Hepatocyte (in vitro differentiated cells): ENCODE data around the gene ANKRD55. TPM values are rescaled to one million over a fixed set of nuclear protein-coding genes. Genes with fewer than 3 reads are reported as not detected.

ENCODE experiments used
- DNase-seq: peaks from one replicate; pipeline ENCODE4 v3.0.0-alpha.2; 2016; ENCODE audit warnings: low spot score
- H2AFZ ChIP-seq: fragments of 200-600 bp; sonication (generic); 2 replicates; pipeline ENCODE4 v1.6.0; 2016; ENCODE audit warnings: antibody characterized with exemption, mild to moderate bottlenecking
- H3K27ac ChIP-seq: fragments of 200-600 bp; sonication (generic); 2 replicates; pipeline ENCODE4 v1.5.1; 2016; ENCODE audit warnings: mild to moderate bottlenecking
- H3K27me3 ChIP-seq: fragments of 200-600 bp; sonication (generic); 2 replicates; pipeline ENCODE4 v1.6.1; 2016
- H3K36me3 ChIP-seq: fragments of 200-600 bp; sonication (generic); replicated peaks from 2 replicates; pipeline ENCODE4 v1.5.1; 2016; ENCODE audit warnings: low read depth; ENCODE audit not compliant: insufficient read depth
- H3K4me1 ChIP-seq: fragments of 200-600 bp; sonication (generic); 2 replicates; pipeline ENCODE4 v1.5.1; 2016; ENCODE audit warnings: mild to moderate bottlenecking, moderate library complexity; ENCODE audit not compliant: insufficient read depth
- H3K4me2 ChIP-seq: fragments of 200-600 bp; sonication (generic); 2 replicates; pipeline ENCODE4 v1.6.0; 2016
- H3K4me3 ChIP-seq: fragments of 200-600 bp; sonication (generic); 2 replicates; pipeline ENCODE4 v1.5.1; 2016; ENCODE audit warnings: mild to moderate bottlenecking
- H3K79me2 ChIP-seq: fragments of 200-600 bp; sonication (generic); 2 replicates; pipeline ENCODE4 v1.6.0; 2017; ENCODE audit warnings: mild to moderate bottlenecking
- H3K9me2 ChIP-seq: fragments of 200-600 bp; sonication (generic); replicated peaks from 2 replicates; pipeline ENCODE4 v1.6.0; 2017; ENCODE audit warnings: mild to moderate bottlenecking; ENCODE audit not compliant: insufficient read depth
- H3K9me3 ChIP-seq: fragments of 200-600 bp; sonication (generic); 2 replicates; pipeline ENCODE4 v1.5.1; 2016; ENCODE audit warnings: low read depth, mild to moderate bottlenecking
- H4K20me1 ChIP-seq: fragments of 200-600 bp; sonication (generic); 2 replicates; pipeline ENCODE4 v1.6.0; 2016; ENCODE audit warnings: mild to moderate bottlenecking; ENCODE audit not compliant: insufficient read depth, poor library complexity, severe bottlenecking
- CTCF ChIP-seq: fragments of 200-600 bp; sonication (generic); IDR thresholded peaks from 2 replicates; pipeline ENCODE4 v1.5.1; 2016; ENCODE audit warnings: antibody characterized with exemption, mild to moderate bottlenecking; ENCODE audit not compliant: poor library complexity
- EZH2 ChIP-seq: fragments of 200-600 bp; sonication (generic); IDR thresholded peaks from 2 replicates; pipeline ENCODE4 v1.6.1; 2016; ENCODE audit warnings: antibody characterized with exemption, mild to moderate bottlenecking, borderline replicate concordance
- EZH2phosphoT487 ChIP-seq: fragments of 200-600 bp; sonication (generic); IDR thresholded peaks from one replicate; pipeline ENCODE4 v1.6.1; 2018; ENCODE audit warnings: antibody characterized with exemption, mild to moderate bottlenecking, low read depth, moderate library complexity; ENCODE audit not compliant: unreplicated experiment, severe bottlenecking
- WGBS: methylation state at CpG from one replicate; pipeline ENCODE4 v1.1.6; 2016; ENCODE audit warnings: low lambda C conversion rate; ENCODE audit errors: missing lambda C conversion rate; 5-methylcytosine and 5-hydroxymethylcytosine counted together
- polyA plus RNA-seq: library from polyadenylated mRNA; unstranded; fragments of >200 nt; fragmentation: Nextera tagmentation; extraction: Ambion mirVana; gene quantifications from 2 replicates; pipeline ENCODE4 v1.2.1, GENCODE V29; 2016
- total RNA-seq: library from RNA; depleted of rRNA; stranded (reverse); fragments of >200 nt; gene quantifications from 2 replicates; pipeline ENCODE4 v1.2.3, GENCODE V29; 2014

The ANKRD55 gene
- total and polyA plus RNA-seq, 2 experiments from 2014 or later: 0.20 to 0.31 TPM

GRCh38 chr5:56212130-56212879 lies 20.8 kb downstream of the ANKRD55 start:
- no peaks in the 10 kb centered on the region for H3K9me3 ChIP-seq
- 82% methylated on average over 4 of the region's 4 CpGs for WGBS
- no peaks in the 10 kb centered on the region for H4K20me1 ChIP-seq
- H3K4me1 ChIP-seq: peaks cover 3% of the 10 kb centered on the region
- no peak overlapping the region for H3K4me3 ChIP-seq
- no peaks in the 10 kb centered on the region for H3K27me3 ChIP-seq
- DNase-seq: no peak
- TF ChIP-seq EZH2: no peak
- no peaks in the 10 kb centered on the region for H3K36me3 ChIP-seq
- no peaks in the 10 kb centered on the region for H3K79me2 ChIP-seq
- no peak overlapping the region for H3K4me2 ChIP-seq
- H2AFZ ChIP-seq: no peak overlapping the region
- no peak overlapping the region for H3K27ac ChIP-seq
- no peaks in the 10 kb centered on the region for H3K9me2 ChIP-seq

GRCh38 chr5:56211298-56211865 lies 21.7 kb downstream of the ANKRD55 start:
- Histone ChIP-seq H3K27me3 (no peaks in the 10 kb centered on the region), H3K9me2 (no peaks in the 10 kb centered on the region), H3K79me2 (no peaks in the 10 kb centered on the region), H3K36me3 (no peaks in the 10 kb centered on the region), H3K27ac (peak overlapping the region; percentile 39), H3K4me2 (no peak overlapping the region), H2AFZ (no peak overlapping the region), H3K9me3 (no peaks in the 10 kb centered on the region), H3K4me3 (no peak overlapping the region), H3K4me1 (peaks cover 3% of the 10 kb centered on the region), H4K20me1 (no peaks in the 10 kb centered on the region)
- 41% methylated on average over 2 of the region's 2 CpGs for whole genome bisulfite sequencing
- DNase-seq: peak; percentile 63
- TF ChIP-seq CTCF (no peak), EZH2 (no peak), EZH2phosphoT487 (no peak)

GRCh38 chr5:56208681-56209080 lies 24.4 kb downstream of the ANKRD55 start:
- H3K27ac ChIP-seq: no peak overlapping the region
- WGBS: 95% methylated on average over 9 of the region's 9 CpGs
- no peak for DNase-seq
- no peak for TF ChIP-seq CTCF
- TF ChIP-seq EZH2phosphoT487: no peak
- no peak for TF ChIP-seq EZH2
- H3K27me3 ChIP-seq: no peaks in the 10 kb centered on the region
- H3K4me3 ChIP-seq: no peak overlapping the region
- H3K79me2 ChIP-seq: no peaks in the 10 kb centered on the region
- no peak overlapping the region for H2AFZ ChIP-seq
- H3K36me3 ChIP-seq: no peaks in the 10 kb centered on the region
- H3K9me3 ChIP-seq: no peaks in the 10 kb centered on the region
- H3K4me2 ChIP-seq: no peak overlapping the region
- peaks cover 3% of the 10 kb centered on the region for H3K4me1 ChIP-seq
- no peaks in the 10 kb centered on the region for H3K9me2 ChIP-seq
- no peaks in the 10 kb centered on the region for H4K20me1 ChIP-seq

- H3K36me3 ChIP-seq: no peaks in the 10 kb centered on the region
- H3K4me2 ChIP-seq: no peak overlapping the region
These were observed 25.6 kb downstream of the ANKRD55 start for GRCh38 chr5:56207537-56207936.

More at GRCh38 chr5:56207537-56207936, 25.6 kb downstream of the ANKRD55 start:
- 77% methylated on average over 2 of the region's 2 CpGs for WGBS
- Histone ChIP-seq H4K20me1 (no peaks in the 10 kb centered on the region), H3K79me2 (no peaks in the 10 kb centered on the region), H3K27ac (no peak overlapping the region), H3K27me3 (no peaks in the 10 kb centered on the region), H3K4me1 (peaks cover 7% of the 10 kb centered on the region), H3K9me2 (no peaks in the 10 kb centered on the region), H2AFZ (no peak overlapping the region), H3K4me3 (no peak overlapping the region), H3K9me3 (no peaks in the 10 kb centered on the region)
- TF ChIP-seq EZH2phosphoT487: no peak
- TF ChIP-seq CTCF: no peak
- TF ChIP-seq EZH2: no peak
- DNase-seq: no peak
